GM19043 (cell line): ENCODE data around the gene KATNB1.

Experiments used
- ATAC-seq: cut with Tn5 transposase; IDR thresholded peaks from one replicate; pipeline ENCODE4 v1.9.1; 2021; ENCODE audit warnings: low read depth; ENCODE audit not compliant: unreplicated experiment

The KATNB1 gene

GRCh38 chr16:57735755-57736418, at the start of gene KATNB1:
Gene KATNB1 (plus strand): TSS chr16:57735770. CDS start chr16:57737244, 1,474 bp downstream.
- no peak for ATAC-seq

DNA sequence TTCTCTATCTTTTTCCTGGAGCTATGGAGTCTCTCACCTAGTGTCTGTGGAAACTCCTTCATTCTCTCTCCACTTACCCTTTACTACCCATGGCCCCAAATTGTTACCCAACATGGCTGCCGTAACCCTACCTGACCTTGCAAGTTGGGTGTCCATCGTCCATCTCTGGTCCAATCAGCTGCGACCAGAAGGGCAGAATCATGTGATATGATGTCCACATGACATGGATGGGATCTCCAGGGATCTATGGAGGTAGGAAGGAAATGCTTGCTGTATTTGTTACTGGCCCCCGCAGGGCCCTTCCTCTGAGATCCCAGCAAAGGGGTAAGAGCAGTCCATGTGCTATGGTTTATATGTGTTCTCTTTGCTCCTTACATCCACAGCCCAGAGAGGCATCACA, 49.0 kb upstream of the KATNB1 start:
- ATAC-seq: no peak

- ATAC-seq: no peak
These were observed 48.1 kb upstream of the KATNB1 start for GRCh38 chr16:57687363-57687929.

GRCh38 chr16:57688487-57688986, 47.0 kb upstream of the KATNB1 start:
- ATAC-seq: no peak

DNA sequence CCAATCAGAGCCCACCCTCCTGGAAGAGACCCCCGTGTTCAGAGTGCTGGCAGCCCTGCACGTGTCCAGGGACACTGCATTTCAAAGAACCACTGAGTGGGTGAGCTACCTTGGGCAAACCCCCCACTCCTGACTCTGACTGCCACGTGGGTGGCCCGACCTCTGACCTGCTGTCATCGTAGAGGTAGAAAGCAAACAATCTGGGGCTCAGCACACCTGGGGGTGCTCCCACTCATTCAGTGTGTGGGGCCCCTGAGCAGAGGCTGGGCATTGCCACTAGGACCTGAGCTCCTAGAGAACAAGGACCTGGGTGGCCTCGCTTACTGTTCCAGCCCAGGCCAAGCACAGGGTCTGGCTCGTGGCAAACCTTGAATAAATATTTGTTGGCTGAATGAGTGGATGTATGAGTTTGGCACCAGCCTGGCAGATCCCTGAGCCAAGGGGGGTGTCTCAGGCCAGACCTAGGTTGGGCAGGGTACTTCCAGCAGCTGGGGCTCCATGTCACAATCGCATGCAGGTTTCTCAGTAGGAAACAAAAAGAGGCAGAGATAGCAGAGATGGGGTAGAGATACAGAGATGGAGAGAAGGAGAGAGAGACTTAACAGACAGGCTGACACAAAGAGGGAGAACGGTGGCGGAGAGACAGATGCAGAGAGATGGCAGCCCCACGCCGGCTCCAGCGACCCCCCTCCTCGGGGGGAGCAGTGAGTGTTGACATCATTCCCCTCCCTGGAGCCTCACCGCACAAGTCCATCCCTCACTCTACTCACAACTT, 46.4 kb upstream of the KATNB1 start:
- ATAC-seq: no peak

DNA sequence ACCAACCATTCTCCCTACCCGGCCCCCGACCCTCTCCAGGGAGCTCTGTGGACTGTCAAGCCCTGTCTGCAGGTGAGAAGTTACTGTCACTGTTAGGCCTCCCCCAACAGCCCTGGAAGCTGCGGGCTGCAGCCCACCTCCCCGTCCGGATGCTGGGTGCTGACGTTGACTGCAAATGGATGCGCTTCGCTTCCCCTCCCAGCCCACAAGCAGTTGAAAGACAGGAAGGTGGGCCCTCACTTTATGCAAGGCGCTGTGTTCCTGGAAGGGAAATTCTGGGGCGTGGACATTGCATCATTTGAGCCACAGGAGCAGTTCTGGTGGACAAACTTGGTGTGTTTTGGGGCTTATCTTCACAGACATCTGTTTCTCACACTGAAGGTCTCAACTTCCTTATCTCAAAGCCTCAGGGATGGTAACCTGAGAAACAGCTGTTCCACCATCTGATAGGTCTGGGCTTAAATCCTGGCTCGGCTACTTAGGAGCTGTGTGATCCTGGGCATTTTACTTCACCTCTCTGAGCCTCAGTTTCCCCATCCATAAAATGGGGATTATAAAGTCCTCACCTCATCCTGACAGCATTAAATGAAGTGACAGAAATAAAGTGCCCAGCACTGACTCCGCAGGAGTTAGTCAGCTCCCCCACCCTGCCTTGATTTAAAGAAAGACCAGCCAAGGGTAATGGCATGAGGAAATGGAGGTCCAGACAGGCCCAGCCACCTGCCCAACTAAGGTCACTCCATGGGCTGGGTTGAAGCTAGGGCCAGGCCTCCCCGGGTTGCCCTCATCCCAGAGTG, 45.6 kb upstream of the KATNB1 start:
- ATAC-seq: no peak

DNA sequence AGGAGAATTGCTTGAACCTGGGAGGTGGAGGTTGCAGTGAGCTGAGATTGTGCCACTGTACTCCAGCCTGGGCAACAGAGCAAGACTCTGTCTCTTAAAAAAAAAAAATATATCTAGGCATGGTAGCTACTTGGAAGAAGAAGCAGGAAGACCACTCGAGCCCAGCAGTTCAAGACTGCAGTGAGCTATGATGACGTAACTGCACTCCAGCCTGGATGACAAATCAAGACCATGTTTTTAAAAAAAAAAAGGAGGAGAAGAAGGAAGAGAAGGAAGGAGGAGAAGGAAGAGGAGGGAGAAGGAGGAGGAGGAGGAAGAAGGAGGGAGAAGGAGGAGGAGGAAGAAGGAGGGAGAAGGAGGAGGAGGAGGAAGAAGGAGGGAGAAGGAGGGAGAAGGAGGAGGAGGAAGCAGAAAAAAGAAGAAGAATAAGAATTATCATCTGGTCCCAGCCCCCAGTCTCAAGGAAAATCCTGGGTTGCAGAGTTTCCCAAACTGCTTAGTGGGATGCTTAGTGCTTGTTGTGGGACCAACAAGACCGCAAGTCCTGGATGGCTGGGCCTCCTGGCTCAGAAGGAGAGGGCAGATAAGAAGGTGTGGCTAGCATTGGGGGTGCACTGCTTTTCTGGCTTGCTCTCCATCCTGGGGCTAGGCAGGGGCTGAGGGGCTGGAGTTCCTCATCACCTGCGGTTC, 44.6 kb upstream of the KATNB1 start:
- ATAC-seq: no peak

- no peak for ATAC-seq
These were observed 42.9 kb upstream of the KATNB1 start for GRCh38 chr16:57692636-57693035.

DNA sequence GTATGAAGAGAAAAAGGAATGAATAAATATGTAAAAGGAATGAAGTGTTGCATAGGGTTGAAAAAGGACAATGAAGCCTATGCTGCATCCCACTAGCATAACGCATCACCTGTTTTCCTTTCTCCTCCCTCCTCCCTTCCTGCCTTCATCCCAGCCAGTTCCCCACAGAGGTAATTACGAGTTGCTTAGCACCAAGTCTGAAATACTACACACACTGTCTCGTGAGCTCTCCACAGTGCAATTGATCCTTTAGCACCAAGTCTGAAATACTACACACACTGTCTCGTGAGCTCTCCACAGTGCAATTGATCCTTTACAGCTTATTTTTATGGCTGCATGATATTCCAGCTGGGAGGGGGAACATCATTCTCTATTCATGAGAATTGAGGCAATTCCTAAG, 42.0 kb upstream of the KATNB1 start:
- ATAC-seq: no peak

DNA sequence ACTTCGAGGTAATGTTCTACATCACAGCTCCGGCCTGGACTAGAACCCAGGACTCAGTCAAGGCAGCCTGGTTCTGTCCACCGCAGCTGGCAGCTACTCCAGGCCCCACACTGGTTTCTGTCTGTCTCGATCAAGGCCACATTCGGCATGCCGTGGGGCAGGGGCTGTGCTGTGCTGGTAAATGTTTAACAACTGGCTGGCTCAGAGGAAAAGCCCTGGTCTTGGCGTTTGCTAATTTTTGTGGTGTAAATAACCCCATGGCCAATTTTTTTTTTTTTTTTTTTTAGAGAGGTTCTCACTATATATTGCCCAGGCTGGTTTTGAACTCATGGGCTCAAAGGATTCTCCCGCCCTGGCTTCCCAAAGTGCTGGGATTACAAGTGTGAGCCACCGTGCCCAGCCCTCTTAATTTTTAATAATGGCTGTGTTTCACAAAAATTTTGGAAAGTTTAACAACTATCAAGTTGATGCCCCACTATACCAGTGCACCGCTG, 41.3 kb upstream of the KATNB1 start:
- no peak for ATAC-seq

DNA sequence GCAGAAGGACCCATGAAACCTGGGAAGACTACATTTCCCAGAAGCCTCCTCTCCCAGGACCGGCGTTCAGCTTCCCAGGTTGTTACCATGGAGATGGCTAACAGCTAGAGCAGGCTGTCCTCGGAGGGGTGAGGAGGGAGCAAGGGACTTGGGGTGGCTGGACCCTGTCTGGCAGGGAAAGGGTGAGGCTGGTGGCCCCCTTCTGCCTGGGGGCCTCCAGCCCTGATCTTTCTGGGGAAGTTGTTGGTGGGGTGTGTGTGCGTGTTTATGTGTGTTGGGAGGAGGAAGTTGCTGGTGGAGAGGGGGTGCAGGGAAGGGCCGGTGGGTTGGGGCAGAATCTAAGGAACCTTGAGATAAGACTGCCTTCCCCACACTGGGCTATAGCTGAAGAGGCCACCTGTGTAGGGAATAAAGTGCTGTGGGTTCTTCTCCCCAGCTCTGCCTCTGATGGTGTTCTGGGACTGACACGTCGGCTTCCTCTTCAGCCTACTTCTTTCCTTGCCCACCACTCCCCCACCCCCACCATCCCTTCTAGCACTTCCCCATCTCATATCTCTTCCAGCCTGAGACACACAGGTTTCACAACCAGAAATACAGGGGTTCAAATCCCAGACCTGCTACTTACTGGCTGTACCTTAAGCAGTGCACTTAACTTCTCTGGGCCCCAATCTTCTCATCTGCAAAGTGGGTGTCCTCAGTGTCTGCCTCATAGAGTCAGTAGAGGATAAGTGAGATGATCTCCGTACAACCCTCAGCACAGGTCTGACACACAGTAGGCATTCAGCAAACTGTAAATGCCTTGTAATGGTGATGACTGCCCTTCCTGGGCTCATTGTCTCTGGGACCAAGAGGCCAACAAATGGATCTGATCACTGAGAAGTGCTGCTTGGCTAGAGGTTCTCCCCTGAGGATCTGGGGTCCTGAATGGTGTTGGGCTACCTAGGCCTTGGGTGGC, 40.6 kb upstream of the KATNB1 start, which contains the start of gene DRC7:
DRC7 (plus strand) TSS at position 82 of the 955 bp plus-strand sequence. CDS start 3,144 bp downstream, outside the sequence.
- ATAC-seq: no peak

DNA sequence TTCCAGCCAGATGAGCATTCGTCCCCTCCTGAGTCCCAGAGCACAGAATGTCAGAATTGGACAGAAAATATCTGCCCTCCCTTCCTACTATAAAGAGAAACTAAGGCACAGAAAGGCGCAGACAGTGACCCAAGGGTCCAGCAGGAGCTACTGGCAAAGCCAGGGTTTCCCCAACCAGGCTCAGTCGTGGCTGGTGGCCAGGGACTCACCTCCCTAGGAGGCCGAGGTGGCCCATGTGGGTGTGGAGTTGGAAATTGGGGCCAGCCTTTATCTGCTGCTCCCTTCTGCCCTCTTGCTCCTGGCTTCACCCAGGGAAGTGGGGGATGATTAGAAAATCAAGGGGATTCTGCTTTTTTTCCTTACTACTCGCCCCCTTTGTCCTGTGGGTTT, 39.9 kb upstream of the KATNB1 start:
- no peak for ATAC-seq

DNA sequence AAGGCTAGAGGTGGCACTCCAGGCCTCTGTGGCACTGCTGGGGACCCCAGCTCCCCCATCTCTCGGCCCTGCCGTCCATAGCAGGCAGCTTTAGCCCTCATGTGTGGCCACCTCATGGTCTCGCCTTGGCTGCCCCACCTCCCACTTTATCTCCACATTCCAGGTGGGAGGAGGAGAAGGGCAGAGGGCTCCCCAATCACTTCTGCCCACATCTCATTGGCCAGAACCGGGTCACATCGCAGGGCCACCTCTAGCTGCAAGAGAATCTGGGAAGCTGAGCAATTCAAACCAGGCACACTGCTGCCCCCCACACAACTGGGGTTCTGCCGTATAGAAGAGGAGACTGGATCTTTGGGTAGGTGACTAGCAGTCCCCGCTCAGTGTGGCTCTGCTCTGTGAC, 39.3 kb upstream of the KATNB1 start:
- no peak for ATAC-seq

DNA sequence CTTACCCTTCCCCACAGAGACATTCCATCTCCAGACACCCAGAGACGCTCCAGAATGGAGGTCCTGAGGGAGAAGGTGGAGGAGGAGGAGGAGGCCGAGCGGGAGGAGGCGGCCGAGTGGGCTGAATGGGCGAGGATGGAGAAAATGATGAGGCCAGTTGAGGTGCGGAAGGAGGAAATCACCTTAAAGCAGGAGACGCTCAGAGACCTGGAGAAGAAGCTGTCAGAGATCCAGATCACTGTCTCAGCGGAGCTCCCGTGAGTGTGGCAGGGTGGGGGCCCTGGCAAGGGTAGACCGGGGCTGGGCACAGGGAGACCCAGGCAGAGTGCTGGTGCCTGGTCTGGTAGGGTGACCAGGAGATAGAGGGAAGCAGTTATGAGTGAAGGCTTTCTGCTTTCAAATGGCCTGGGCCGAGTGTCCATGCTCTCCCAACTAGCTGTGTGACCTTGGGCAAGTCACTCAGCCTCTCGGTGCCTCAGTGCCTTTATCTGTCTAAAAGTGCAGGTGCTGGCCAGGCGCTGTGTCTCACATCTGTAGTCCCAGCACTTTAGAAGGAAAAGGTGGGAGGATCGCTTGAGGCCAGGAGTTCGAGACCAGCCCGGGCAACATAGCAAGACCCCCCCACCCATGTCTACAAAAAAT, 37.6 kb upstream of the KATNB1 start:
- ATAC-seq: no peak

DNA sequence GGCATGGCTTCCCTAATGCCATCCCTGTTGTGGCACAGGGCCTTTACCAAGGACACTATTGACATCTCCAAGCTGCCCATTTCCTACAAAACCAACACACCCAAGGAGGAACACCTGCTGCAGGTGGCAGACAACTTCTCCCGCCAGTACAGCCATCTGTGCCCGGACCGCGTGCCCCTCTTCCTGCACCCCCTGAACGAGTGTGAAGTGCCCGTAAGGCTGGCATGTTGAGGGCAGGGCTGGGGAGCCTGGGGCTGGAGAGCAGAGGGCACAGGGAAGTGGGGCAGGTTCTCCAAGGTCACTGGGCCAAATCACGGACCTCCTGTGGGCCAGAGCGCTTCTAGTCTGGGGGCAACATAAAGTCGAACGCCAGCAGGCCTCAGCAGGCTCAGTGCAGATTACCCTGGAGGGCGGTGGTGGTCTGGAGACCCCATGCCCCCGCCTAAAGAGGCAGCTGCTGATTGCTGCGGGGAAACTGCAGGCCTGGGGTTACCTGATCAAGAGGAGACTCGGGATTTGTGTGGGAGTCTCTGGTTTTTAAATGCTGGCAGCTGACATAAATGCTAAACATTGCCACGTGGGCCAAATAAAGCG, 36.7 kb upstream of the KATNB1 start:
- no peak for ATAC-seq

- ATAC-seq: no peak
These were observed 36.1 kb upstream of the KATNB1 start for GRCh38 chr16:57699481-57699880.

DNA sequence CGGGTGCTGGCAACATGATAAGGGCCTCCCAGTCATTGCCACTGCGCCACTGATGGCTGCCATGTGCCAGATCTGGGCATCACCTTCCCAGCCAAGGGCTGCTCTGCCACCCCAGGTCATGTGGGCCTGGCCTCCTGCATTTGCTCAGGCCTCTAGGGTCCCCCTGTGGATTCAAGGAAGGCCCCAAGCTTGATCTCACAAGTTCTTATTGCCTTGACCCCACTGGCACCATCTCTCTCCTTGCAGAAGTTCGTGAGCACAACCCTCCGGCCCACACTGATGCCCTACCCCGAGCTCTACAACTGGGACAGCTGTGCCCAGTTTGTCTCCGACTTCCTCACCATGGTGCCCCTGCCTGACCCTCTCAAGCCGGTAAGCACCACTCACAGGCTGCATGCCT, 35.7 kb upstream of the KATNB1 start:
- no peak for ATAC-seq
